Measurements from ENCODE around the gene SLCO4A1. TPM values are rescaled to one million over a fixed set of nuclear protein-coding genes. Genes with fewer than 3 reads are reported as not detected.

The SLCO4A1 gene
- total RNA-seq, 4 donors from 2014 or later: 6.7 to 22.1 (median 14.4) TPM

DNA sequence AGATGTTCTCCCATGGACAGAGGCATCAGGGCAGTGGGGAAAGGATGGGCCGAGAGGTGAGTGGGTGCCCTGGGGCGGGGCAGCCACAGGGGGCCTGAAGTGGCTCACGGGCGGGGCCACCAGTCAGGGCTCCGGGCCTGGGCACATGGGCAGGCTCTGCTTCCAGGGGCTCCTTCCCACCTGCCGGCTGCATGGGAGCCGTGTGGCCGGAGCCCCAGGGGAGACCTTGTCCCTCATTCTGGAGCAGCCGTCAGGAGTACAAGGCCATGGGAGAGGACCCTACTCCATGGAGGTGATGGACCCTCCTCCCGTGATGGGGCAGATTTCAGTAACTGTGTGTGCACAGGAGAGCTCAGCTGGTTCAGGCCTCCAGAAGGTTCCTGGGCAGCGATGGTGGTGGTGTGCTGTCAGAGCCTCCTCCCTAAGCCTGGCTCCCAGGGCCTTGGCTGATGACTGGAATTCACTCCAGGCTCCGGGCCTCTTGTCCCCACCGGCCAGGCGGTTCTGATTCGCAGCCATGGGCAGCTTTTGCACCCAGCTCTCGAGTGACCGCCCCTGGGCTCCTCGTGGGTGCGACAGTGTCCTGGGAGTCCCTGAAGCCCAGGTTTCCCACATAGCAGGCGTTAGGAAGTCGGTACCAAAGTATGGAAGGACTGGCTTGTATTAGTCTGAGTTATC lies 6.2 kb downstream of the SLCO4A1 start:
- peak overlapping the region; percentile 26 to 93 (median 86) for H3K27ac ChIP-seq
- H3K27me3 ChIP-seq: peaks cover 0 to 25% (median 0%) of the 10 kb centered on the region in 4 donors
- H3K36me3 ChIP-seq: no peaks in the 10 kb centered on the region
- WGBS, 2 donors: 71 to 89% methylated on average over 1 to 6 of the region's 21 CpGs
- peaks cover 73 to 91% (median 75%) of the 10 kb centered on the region in 3 donors for H3K4me1 ChIP-seq
- TF ChIP-seq, protein P1, sequence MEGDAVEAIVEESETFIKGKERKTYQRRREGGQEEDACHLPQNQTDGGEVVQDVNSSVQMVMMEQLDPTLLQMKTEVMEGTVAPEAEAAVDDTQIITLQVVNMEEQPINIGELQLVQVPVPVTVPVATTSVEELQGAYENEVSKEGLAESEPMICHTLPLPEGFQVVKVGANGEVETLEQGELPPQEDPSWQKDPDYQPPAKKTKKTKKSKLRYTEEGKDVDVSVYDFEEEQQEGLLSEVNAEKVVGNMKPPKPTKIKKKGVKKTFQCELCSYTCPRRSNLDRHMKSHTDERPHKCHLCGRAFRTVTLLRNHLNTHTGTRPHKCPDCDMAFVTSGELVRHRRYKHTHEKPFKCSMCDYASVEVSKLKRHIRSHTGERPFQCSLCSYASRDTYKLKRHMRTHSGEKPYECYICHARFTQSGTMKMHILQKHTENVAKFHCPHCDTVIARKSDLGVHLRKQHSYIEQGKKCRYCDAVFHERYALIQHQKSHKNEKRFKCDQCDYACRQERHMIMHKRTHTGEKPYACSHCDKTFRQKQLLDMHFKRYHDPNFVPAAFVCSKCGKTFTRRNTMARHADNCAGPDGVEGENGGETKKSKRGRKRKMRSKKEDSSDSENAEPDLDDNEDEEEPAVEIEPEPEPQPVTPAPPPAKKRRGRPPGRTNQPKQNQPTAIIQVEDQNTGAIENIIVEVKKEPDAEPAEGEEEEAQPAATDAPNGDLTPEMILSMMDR (IDR thresholded peaks at IDR 0.05): no peak
- no peak for TF ChIP-seq POLR2A (IDR thresholded peaks at IDR 0.05)
- no peak overlapping the region for H3K4me3 ChIP-seq
- no peak for DNase-seq
- H3K9me3 ChIP-seq: no peaks in the 10 kb centered on the region
- intact Hi-C loops (cut with DNase I): no loop called here

DNA sequence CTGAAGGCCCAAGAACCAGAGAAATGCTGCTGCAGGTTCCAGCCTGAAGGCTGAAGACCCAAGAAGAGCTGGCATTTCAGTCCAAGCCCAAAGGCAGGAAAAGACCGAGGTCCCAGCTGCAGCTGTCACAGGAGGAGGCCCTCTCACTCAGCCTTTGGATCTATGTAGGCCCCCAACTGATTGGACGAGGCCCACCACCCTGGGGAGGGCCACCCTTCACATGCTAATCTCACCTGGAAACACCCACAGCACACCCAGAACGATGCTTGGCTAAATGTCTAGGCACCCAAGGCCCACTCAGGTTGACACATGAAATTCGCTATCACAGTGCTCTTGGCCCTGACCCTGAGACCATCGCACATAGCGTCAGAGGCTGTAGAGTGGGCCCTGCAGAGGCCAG lies 6.8 kb downstream of the SLCO4A1 start:
- TF ChIP-seq, protein P1 (IDR thresholded peaks at IDR 0.05): no peak
- TF ChIP-seq POLR2A (IDR thresholded peaks at IDR 0.05): no peak
- peak overlapping the region in 3 of 4 donors; percentile 84 to 93 (median 89) for H3K27ac ChIP-seq
- peaks cover 66 to 91% (median 69%) of the 10 kb centered on the region in 3 donors for H3K4me1 ChIP-seq
- WGBS, 2 donors: 76 to 85% methylated on average over 3 to 4 of the region's 6 CpGs
- H3K9me3 ChIP-seq: no peaks in the 10 kb centered on the region
- no peak for DNase-seq
- no peak overlapping the region for H3K4me3 ChIP-seq
- H3K27me3 ChIP-seq: peaks cover 0 to 19% (median 0%) of the 10 kb centered on the region in 4 donors
- intact Hi-C loops (cut with DNase I): no loop called here
- no peaks in the 10 kb centered on the region for H3K36me3 ChIP-seq

DNA sequence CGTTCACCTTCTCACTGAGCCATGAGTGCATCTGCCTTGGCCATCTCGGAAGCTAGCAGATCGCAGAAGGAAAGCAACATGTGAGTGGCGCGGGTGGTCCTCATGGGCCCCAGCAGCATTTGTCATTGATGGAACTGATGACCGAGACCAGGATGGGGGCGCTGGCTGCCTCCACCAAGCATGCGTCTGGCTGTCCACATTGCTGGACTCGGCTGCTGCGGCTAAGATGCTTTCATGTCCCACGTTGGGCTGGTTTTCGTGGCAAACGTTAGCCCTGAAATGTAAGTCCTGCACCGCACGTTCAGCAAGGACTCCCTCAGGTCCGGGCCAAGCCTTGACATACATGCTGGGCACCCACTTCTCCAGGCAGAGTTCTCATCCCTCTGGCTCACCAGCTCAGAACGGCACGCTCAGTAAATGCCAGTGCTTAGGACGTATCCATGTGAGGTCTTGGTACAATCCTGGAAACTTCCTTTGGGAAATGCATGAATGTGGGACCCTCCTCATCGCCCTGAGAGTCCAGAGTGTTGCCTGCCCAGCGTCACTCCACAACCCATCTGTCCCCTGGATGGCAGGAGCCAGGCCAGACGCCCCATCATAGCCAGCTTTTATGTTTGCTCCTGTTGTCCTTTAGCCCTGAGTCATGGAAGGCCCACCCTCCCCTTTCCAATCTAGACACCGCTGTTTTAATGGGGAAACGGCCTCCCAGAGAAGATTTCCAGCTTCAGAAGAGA lies 8.4 kb downstream of the SLCO4A1 start:
- no peak for DNase-seq
- Histone ChIP-seq H3K27me3 (peaks cover 0 to 5% (median 0%) of the 10 kb centered on the region in 4 donors), H3K9me3 (no peaks in the 10 kb centered on the region), H3K27ac (peak overlapping the region; percentile 90 to 96 (median 94)), H3K4me1 (peaks cover 53 to 83% (median 55%) of the 10 kb centered on the region in 3 donors), H3K4me3 (peak overlapping the region in 3 of 4 donors; percentile 30 to 59 (median 39)), H3K36me3 (no peaks in the 10 kb centered on the region)
- intact Hi-C loops (cut with DNase I): no loop called here
- TF ChIP-seq, protein P1 (IDR thresholded peaks at IDR 0.05): no peak
- no peak for TF ChIP-seq POLR2A (IDR thresholded peaks at IDR 0.05)
- 93 to 97% methylated on average over 7 to 19 of the region's 24 CpGs for WGBS, 2 donors

DNA sequence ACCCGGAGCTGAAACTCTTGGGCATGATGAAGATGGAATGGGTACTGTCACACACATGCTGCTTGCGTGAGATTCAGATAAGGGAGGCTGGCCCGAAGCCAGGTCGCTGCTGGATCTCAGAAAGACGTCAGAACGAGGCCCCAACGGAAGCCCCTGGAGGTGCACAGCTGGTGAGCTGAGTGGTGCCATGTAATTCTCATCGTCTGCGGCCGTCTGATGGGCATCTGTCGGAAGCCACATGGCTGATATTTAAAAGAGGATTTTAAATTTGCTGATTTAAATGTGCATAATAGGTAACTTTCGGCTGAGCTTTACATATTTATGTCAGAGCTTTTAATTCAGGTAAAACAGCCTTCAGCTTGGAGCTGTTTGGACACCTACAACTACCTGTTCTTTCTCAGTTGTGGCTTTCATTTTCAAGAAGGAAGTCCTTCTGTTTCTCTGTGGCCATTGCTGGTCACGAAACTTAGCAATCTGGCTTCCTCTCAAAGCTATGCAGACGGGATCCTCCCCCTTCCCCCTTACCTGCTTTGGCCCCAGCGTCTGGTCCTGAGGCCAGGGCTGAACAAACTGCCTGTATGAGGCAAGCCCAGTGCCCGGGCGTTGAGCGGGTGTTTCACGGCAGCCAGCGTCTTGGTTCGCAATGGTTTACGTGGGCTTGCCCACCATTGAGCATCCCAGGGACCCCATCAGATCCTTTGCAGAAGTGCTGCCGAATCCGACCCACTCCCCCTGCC lies 9.2 kb downstream of the SLCO4A1 start:
- Histone ChIP-seq H3K4me1 (peaks cover 45 to 83% (median 48%) of the 10 kb centered on the region in 3 donors), H3K4me3 (peak overlapping the region; percentile 18 to 59 (median 34)), H3K36me3 (no peaks in the 10 kb centered on the region), H3K27ac (peak overlapping the region; percentile 90 to 96 (median 94)), H3K9me3 (no peaks in the 10 kb centered on the region), H3K27me3 (no peaks in the 10 kb centered on the region)
- TF ChIP-seq, protein P1 (IDR thresholded peaks at IDR 0.05): no peak
- no peak for TF ChIP-seq POLR2A (IDR thresholded peaks at IDR 0.05)
- 44 to 56% methylated on average over 17 to 23 of the region's 24 CpGs for WGBS, 2 donors
- DNase-seq: peak; percentile 36
- intact Hi-C loops (cut with DNase I): no loop called here

Measured in esophagus squamous epithelium (tissue), 5 donors.